NCI-H524 treated with DMSO at 0.1 percent for 48 hours (cell line): ENCODE data around the gene KRT2.

Experiments
- DNase-seq: peaks from one replicate; lab custom pipeline; 2025; lab: John Stamatoyannopoulos, UW

Gene KRT2

GRCh38 chr12:52615208-52615868, 36.7 kb downstream of the KRT2 start:
- no peak for DNase-seq

GRCh38 chr12:52614381-52615207, 37.4 kb downstream of the KRT2 start:
- DNase-seq: no peak

- no peak for DNase-seq
Measured at GRCh38 chr12:52613384-52614030, 38.5 kb downstream of the KRT2 start.

- DNase-seq: no peak
Measured at GRCh38 chr12:52612431-52613383, 39.3 kb downstream of the KRT2 start.

GRCh38 chr12:52611080-52611468, 40.9 kb downstream of the KRT2 start:
- no peak for DNase-seq

GRCh38 chr12:52608826-52609630, 43.0 kb downstream of the KRT2 start:
- no peak for DNase-seq

GRCh38 chr12:52608161-52608560, 43.9 kb downstream of the KRT2 start:
- no peak for DNase-seq

GRCh38 chr12:52607314-52607713, 44.7 kb downstream of the KRT2 start:
- DNase-seq: no peak

- no peak for DNase-seq
Measured at GRCh38 chr12:52606581-52607218, 45.3 kb downstream of the KRT2 start.

GRCh38 chr12:52606096-52606495, 45.9 kb downstream of the KRT2 start:
- no peak for DNase-seq

- no peak for DNase-seq
Measured at GRCh38 chr12:52605542-52605941, 46.5 kb downstream of the KRT2 start.

- no peak for DNase-seq
Measured at GRCh38 chr12:52604859-52605258, 47.2 kb downstream of the KRT2 start.

- DNase-seq: no peak
Measured at GRCh38 chr12:52603314-52603713, 48.7 kb downstream of the KRT2 start.

- DNase-seq: no peak
Measured at GRCh38 chr12:52602552-52602951, 49.5 kb downstream of the KRT2 start.

GRCh38 chr12:52601671-52602070, 50.3 kb downstream of the KRT2 start:
- DNase-seq: no peak

GRCh38 chr12:52600941-52601481, 51.0 kb downstream of the KRT2 start, which contains the start of gene KRT72:
Gene KRT72 (minus strand): TSS chr12:52601463. CDS start chr12:52601452, 11 bp downstream.
- no peak for DNase-seq

- DNase-seq: no peak
Measured at GRCh38 chr12:52600475-52600874, 51.5 kb downstream of the KRT2 start.

GRCh38 chr12:52600071-52600470, 51.9 kb downstream of the KRT2 start:
- DNase-seq: no peak

GRCh38 chr12:52598966-52599365, 53.0 kb downstream of the KRT2 start:
- no peak for DNase-seq
